Stimulated activated naive CD8-positive, alpha-beta T cell treated with anti-CD3 and anti-CD28 coated beads, Interleukin-15, Interleukin-2, amounts not matched to agents 100 U/mL and 50 U/mL, for 24 hours (primary cell): ENCODE results near the gene FNDC11.
A peak's percentile ranks its signal among the peaks of the same experiment; 100 is the strongest.
"Not testable (repeated sequence)": the region's sequence is repeated elsewhere in the genome, so short reads cannot be mapped to it uniquely, and the experiment has no call there.

ENCODE experiments used
- ATAC-seq: fragments of 150-1000 bp; cut with Tn5 transposase; one replicate; pipeline ENCODE4 v1.10.0; 2021
- DNase-seq: peaks from one replicate; pipeline ENCODE4 v3.0.0; 2021

FNDC11 gene

DNA sequence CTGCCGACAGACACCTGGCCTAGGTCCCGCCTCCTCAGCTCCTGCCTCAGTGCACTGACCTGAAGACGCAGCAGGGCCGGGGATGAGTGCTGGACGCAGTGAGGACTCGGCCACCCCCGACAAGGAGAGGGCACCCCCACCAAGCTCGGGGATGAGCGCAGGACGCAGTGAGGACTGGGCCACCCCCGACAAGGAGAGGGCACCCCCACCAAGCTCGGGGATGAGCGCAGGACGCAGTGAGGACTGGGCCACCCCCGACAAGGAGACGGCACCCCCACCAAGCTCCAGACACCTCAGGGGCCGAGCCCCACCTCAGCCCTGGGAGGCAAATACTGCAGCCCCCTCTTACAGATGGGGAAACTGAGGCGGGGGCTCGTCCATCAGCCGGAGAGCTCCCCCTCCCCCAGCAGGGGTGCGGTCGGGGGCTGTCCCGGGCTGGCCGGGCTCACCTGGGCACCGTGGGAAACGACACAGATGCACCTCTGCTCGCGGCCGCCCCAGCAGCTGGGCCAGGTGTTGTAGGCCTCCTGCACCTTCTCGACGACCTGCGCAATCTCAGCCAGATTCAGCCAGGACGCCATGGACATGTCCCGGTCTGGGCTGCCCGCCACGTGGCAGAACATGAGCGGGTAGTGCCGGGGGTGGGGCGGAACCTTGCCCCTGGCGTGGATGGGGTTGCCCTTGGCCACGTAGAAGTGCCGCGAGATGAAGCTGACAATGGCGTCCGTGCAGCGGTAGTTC is 12.6 kb downstream of the FNDC11 start:
- DNase-seq, result no peak

DNA sequence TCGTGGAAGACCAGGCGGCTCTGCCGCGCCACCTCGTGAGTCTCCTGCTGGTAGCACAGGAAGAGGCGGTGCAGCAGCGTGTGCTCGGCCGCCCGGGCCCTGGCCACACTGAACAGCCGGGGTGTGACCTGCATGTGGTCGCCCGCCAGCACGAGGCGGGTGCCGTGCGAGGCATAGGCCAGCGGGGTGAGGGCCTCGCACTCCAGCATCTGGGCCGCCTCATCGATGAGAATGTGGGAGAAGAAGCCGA is 13.1 kb downstream of the FNDC11 start:
- DNase-seq (no peak), ATAC-seq (no peak)

More for the DNA sequence above, 12.6 kb downstream of the FNDC11 start:
- no peak for ATAC-seq

DNA sequence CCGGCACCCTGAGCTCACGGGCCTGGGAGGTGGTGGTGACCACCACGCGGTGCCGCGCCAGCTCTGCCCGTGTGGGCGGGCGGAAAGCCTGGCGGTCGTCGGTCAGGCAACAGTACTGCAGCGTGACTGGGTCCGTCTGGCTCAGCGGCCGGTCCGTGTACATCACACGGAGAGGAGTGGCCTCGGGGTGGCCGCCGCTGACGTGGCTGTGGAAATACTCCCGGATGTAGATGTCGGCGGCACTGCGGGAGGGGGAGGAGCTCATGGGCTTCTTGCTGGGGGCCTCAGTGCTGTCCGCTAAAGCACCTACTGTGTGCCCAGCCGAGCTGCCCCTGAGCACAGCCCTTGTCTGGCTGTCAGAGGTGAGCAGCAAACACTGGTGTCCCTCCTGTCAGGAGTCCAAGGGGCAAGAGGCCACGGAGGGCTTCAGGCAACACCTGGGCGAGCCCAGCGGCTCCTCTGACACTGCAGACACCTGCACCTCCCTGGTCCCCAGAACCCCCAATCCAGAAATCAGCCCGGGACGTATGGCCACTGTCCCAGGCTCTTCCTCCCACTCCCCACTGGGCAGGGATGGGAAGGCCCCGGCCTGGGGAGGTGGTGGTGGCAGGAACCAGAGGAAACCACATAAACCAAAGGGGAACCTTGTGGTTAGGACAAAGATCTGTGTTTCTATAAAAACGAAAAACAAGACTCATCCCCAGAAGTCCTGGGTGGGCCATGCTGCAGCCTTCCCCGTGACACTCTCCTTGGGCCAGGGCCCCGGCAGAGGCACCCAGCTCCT is 13.6 kb downstream of the FNDC11 start:
- ATAC-seq, result peak; percentile 84

DNA sequence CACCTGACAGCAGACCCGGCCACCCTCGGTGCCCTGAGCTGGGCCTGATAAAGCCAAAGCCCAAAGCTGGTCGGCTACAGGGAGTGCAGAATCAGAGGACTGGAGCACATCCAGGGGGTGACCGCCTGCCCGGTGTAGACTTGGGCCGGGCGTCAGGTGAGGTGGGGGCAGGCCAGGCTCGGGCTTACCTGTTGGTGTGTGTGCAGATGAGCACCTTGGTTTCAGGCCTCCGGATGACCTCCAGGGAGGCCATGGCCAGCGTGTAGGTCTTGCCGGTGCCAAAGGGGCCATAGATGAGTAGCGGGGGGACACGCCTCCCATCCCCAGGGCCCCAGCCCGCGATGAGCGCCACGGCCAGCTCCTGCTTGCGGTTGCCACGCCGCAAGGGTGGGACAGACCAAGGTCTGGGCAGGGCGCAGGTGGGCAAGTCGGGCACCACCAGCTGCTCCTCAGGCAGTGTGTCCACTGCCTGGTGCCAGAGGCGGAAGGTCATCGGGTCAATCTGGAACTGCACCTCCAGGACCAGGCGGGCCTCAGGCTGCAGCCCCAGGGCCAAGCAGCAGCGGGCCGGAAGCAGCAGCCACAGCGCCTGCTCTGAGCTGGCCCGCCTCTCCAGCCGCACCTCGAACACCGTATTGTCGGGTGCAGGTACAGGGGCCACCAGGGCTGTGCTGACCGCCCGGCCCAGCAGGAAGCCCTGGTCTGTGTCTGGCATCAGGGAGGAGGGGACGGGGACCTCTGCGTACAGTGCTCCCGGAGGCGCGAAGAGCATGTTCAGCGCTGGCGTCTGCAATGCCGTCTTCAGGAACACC is 14.4 kb downstream of the FNDC11 start:
- DNase-seq (no peak), ATAC-seq (no peak)

More for the DNA sequence above, 13.6 kb downstream of the FNDC11 start:
- peak; percentile 66 for DNase-seq

DNA sequence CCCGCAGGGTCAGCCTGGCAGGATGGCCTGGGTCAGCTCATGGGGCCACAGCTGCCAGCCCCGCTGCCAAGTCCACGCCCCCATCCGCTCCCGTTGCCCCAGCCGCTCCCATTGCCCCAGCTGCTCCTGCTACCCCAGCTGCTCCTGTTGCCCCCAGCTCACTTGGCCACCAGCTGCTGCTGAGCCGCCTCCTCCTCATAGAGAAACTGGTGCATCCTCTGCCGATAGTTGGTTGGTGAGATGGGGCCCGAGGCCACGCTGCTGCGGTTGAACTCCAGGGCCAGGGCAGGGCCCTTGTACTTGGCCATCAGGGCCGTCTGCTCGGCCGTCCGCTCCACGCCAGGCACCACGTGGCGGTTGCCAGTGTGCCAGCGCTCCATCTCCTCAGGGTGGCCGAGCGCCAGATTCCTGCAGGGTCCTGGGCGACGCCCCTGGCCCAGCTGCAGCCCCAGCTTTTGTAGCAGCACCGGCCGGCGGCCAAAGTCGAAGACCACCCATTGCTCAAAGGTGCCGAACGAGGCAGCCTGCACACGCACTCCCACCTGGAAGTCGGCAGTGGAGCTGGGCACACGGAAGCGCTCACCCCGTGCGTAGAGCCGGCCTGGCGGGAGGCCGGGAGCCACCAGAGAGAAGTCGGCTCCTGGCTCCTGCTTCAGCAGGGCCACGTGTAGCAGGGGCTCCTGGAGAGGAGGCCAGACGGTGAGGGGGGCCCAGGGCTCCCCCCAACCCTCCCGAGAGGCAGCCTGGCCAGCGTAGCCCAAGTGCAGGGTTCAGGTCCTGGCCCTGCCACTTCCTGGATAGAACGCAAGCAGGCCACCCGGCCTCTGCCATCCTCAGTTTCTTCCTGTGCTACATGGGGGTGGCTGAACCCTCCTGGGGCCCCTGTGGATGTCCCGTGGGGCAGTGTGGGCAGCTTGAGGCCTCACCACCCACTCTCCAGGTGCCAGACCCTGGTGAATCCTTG is 15.3 kb downstream of the FNDC11 start:
- ATAC-seq (no peak), DNase-seq (no peak)

DNA sequence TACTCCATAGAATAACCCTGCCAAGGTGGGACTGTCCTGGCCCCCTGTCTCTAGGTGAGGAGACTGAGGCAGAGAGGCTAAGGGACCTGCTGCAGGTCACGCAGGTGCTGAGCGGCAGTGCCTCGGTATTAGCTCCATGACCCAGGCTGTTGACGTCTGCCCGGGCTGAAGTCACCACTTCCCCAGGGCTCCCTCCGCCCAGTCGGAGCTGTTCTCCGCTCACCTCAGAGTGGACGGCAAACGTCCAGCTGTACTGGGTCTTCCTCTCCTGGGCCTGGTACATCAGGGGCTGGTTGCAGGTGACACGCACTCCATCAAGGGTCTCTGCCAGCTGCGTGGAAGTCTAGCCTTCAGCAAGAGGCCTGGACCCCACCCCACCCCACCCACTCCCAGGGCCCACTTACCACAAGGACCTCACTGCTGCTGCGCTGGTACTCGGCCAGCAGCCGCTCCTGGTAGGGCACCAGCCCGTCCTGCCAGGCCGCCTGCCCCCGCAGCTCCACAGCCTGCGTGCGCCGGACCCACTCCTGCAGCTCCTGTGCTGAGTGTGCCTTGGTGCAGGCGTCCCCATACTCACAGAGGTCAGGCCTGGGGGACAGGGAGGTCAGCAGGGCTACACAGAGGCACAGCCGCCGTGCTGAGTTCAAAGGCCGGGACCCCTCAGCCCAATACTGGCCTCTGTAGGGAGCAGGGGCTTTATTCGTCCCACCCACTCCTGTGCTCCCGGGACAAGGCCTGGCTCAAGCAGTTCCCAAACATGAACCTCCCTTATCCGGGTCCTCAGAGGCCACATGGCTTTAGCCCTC is 16.5 kb downstream of the FNDC11 start:
- ATAC-seq, result no peak
- DNase-seq, result no peak

DNA sequence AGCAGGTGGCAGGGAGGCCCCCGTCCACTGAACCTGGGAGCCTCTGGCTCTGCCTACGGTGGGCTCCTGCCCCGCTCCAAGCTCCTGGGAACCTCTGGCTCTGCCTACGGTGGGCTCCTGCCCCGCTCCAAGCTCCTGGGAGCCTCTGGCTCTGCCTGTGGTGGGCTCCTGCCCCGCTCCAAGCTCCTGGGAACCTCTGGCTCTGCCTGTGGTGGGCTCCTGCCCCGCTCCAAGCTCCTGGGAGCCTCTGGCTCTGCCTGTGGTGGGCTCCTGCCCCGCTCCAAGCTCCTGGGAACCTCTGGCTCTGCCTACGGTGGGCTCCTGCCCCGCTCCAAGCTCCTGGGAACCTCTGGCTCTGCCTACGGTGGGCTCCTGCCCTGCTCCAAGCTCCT is 17.1 kb downstream of the FNDC11 start:
- not testable (repeated sequence) for DNase-seq, ATAC-seq

DNA sequence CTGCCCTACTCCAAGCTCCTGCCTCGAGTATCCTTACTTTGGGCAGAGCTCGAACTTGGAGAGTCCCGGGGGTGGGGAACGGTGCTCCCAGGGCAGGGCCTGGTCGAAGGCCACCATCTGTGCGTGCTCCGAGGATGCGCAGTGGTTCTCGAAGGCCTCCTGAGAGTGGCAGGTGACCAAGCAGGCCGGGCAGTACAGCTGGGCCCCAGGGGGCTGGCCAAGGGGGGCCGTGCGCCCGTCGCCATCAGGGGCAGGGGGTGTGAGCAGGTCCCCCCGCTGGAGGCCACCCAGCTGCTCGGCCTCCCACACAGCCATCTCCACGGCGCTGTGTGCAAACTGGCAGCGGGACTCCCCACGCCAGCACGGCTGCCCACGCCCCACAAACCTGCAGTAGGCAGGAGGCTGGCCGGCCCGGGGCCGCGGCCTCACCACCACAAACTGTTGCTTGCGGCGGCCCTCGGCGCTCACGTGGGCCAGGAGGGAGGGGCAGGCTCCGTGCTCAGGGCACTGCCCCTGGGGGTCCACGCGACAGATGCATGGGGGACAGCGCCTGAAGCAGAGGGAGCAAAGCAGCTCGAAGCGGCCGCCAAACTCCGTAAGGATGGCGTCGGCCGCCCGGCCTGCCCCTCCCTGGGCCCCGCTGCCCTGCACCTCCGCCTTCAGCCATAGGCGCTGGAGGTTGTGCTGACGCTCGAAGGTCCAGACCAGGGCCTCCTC is 18.3 kb downstream of the FNDC11 start:
- ATAC-seq, result no peak
- no peak for DNase-seq

DNA sequence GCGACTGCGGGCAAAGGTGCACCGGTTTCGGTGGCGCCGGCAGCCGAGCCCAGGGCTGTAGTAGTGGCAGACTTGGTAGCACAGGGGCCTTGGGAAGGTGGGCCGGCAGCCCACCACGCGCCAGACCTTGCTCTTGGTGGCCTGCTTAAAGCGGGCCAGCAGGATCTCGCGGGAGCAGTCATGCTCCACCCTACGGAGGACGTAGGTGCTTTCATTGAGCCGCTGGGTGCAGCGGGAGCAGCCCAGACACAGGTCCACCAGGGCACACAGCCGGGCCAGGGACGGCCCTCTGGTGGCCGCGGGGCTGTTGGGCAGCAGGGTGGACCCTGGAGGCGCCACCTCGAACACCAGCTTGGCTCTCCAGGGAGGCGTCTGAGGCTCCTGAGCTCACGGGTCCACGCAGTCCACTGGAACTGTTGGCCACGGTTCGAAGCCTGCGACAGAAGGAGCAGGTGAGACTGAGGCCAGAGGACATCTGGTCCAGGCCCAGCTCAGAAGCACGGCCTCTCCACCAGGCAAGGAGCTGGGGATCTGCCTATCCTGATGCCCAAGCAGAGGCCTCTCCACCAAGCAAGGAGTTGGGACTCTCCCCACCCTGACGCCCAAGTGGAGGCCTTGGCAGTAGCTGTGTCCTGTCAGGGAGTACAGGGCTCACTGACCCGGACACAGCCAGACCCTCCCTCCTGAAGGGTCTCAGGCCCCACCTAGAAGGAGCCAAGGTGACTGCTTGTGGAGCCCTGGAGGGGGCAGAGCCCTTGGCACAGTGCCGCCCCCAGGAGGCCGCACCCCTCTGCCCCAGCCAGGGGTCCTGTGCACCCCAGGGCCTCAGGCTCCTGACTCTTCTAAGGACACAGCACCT is 19.1 kb downstream of the FNDC11 start:
- DNase-seq (no peak), ATAC-seq (no peak)

DNA sequence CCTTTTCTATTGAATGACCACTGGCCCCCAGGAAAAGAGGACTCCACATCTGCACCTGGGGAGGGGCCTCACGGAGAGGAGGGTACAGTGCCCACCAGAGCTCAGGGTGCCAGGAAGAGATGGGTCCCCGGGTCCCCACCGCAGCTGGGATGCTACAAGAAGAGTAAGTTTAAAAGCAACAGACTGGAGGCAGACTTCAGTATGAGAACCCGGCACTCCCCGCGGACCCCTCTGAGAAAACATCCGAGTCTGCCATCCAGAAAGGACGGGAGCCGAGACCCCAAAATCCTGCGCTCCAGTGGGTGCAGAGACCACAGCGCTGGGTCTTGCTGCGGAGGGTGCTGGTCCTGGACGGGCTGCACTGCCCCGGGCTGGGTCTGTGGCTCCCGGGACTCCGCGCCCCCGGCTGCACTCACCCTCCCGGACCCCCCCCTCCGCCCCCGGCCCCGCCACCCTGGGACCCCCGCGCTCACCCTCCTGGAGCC is 19.7 kb downstream of the FNDC11 start:
- DNase-seq, result no peak
- peak; percentile 6 for ATAC-seq

DNA sequence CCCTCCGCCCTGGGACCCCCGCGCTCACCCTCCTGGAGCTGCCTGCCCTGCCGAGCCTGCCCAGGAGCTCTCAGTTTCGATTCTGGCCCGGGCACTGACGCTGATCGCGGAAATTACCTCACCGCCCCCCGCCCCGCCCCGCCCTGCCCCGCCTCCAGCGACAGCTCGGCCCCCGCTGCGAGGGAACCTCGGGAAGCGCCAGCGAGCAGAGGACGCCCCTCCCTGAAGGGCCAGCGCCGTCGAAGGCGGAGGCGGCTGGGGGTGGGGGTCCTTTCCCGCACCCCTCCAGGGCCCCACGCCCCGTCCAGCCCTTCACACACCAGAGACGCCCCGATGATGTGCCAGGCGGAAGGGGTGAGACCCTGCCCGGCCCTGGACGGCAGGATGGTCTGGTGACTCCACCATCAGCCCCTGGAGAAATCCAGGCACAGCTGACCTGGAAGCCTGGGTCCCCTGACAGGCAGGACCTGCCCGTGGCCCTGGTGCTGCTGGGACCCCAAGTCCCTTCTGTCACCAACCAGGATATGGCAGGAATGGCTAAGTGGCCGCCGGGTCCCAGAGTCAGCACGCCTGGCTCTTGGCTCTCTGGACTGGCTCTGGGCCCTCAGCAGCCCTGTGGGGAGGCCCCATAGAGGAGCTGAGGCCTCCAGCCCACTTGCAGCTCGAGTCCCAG is 20.3 kb downstream of the FNDC11 start, which contains the start of gene HELZ2:
HELZ2 (minus strand) TSS at position 84 of the 673 bp plus-strand sequence. CDS start 1,854 bp downstream, outside the sequence.
- ATAC-seq (peak; percentile 76), DNase-seq (peak; percentile 62)

DNA sequence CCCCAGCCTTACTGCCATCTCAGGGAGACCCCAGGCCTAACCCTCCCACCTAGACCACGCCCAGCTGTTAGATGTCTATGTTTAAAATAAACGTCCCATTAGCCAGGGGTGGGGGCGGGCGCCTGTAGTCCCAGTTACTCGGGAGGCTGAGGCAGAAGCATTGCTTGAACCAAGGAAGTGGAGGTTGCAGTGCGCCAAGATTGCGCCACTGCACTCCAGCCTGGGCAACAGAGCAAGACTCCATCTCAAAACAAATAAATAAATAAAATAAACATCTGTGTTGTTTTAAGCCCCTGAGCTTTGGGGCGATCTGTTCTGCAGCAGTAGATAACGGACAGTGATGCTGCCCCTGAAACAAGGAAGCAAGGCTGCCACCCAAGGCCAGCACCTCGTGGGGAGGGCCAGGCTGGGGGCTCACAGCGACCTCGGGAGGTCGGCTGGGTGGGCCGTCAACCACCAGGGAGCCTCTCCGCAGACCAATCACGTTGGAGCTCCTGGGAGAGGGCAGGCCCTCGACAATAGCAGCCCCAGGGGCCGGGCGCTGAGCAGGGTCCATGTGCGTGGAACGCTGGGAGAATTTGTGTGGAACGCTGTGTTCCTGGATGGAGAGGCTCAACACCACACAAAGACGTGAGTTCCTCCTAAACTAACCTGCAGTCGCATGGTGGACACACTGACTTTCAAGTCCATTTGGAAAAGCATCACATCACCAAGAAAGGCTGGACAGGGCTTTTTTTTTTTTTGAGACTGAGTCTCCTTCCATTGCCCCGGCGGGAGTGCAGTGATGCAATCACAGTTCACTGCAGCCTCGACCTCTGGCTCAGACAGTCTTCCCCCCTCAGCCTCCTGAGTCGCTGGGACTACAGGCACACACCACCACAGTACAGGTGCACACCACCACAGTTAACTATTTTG is 21.1 kb downstream of the FNDC11 start:
- DNase-seq (no peak), ATAC-seq (no peak)

DNA sequence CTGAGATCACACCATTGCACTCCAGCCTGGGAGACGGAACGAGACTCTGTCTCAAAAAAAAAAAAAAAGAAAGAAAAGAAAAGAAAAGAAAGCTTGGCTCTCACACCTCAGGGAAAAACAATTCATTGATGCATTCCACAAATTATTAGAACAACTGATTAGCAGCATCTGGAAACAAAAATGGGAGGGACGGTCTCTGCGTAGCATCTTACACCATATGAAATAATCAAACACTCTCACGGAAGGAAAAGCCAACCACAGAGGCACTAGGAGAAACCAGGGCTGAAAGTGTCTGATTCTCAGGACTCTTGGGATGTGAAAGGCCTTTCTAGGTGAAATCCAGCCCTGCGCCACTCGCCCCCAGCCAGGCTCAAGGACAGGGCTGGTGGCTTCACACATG is 22.4 kb downstream of the FNDC11 start:
- no peak for DNase-seq
- ATAC-seq, result no peak

DNA sequence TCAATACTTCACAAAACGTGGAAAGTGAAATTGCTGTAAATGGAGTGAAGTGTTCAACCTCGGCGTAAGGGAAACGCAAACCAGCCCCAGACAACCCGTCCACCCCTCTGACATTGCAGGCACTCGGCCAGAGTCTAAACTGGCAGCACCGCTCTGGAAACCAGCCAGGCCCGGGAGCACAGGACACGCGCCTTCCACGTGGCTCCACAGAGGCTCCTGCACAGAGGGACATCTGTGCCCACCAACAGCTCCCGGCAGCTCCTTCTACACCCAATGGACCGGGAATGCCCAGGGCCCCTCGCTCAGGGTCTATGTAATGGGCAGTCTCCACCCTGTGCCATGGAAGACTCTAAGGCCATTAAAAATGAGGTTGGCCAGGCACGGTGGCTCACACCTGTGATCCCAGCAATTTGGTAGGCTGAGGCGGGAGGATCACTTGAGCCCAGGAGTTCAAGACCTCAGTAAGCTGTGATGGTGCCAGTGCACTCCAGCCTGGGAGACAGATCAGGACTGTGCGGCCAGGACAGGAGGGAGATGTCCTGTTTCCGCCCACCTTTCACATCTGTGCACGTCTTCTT is 23.4 kb downstream of the FNDC11 start:
- no peak for ATAC-seq

DNA sequence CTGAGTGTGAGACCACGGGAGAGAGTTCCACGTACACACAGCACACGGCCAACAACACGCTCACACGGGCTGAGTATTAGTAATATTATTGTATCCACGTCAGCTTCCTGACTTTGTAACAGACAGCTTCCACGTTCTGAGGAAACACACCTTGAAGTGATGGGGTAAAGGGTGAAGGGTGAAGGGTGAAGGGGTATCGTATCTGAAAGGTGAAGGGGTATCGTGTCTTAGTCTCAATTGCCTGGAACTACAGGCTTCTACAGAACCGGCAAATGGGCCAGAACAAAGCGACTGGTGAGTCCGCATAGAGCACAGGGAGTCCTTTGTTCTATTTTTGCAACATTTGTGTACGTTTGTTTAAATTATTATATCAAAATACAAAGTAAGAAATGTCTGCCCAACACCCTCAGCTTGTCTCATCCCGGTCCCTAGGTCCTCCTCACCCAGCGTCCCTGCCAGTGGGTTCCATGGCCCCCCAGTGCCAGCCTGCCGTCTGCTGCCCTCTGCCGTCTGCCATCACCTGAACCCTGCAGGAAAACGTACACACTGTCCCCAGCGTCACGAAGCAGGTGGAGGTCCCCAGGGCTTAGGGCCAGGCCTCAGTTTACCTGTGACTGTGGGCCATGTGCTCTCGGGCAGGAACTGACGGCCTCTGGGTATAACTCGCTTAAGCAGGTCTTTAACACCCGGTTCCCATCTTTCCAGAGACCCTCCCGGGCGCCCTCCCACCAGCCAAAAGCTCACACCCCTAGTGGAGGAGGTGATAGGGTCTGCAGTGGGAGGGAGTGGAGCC is 24.5 kb downstream of the FNDC11 start:
- no peak for DNase-seq
- no peak for ATAC-seq

More for the DNA sequence above, 23.4 kb downstream of the FNDC11 start:
- no peak for DNase-seq
